Measurements from ENCODE around the gene MAP2K1. TPM values are rescaled to one million over a fixed set of nuclear protein-coding genes. Genes with fewer than 3 reads are reported as not detected.

The MAP2K1 gene
- total RNA-seq, 2 experiments from 2014 or later, result 94.9 to 115 TPM

GRCh38 chr15:66405615-66406014 is 18.9 kb downstream of the MAP2K1 start:
- POLR2A ChIA-PET, result no interaction called here
- no peaks in the 10 kb centered on the region for H3K9me3 Mint-ChIP-seq (ENCODE audit: low read depth)

GRCh38 chr15:66408254-66408653 is 21.5 kb downstream of the MAP2K1 start:
- Mint-ChIP-seq H3K4me3 (no peak overlapping the region), H3K27ac (no peak overlapping the region), H3K4me1 (peaks cover 89% of the 10 kb centered on the region), H3K36me3 (ENCODE audit: low read depth) (peaks cover 7% of the 10 kb centered on the region), H3K9me3 (ENCODE audit: low read depth) (no peaks in the 10 kb centered on the region), H3K27me3 (no peaks in the 10 kb centered on the region)
- intact Hi-C loops (cut with DNase I, micrococcal nuclease), result no loop called here
- ATAC-seq (no peak), DNase-seq (no peak)
- CTCF ChIA-PET, result interaction anchor here (0.6 kb wide), 1 partner anchor 85 kb away, joined by 4 read pairs; no protein-coding TSS in a partner anchor
- POLR2A ChIA-PET, result no interaction called here

More at GRCh38 chr15:66405615-66406014, 18.9 kb downstream of the MAP2K1 start:
- no peak overlapping the region for H3K4me3 Mint-ChIP-seq
- H3K27me3 Mint-ChIP-seq, result no peaks in the 10 kb centered on the region
- CTCF ChIA-PET, result interaction anchor here (0.7 to 3.1 kb wide), 7 partner anchors 9 to 93 kb away, joined by 3 to 7 read pairs (median 4); no protein-coding TSS in a partner anchor
- H3K4me1 Mint-ChIP-seq, result peaks cover 95% of the 10 kb centered on the region
- DNase-seq, result no peak
- intact Hi-C loops (cut with DNase I, micrococcal nuclease), result no loop called here
- peaks cover 4% of the 10 kb centered on the region for H3K36me3 Mint-ChIP-seq (ENCODE audit: low read depth)
- no peak overlapping the region for H3K27ac Mint-ChIP-seq
- no peak for ATAC-seq

- no peak for DNase-seq
- ChIA-PET POLR2A (interaction anchor here (0.6 kb wide), 1 partner anchor 54 kb away, joined by 4 read pairs; no protein-coding TSS in a partner anchor), CTCF (no interaction called here)
- no peak overlapping the region for H3K27ac Mint-ChIP-seq
- peaks cover 11% of the 10 kb centered on the region for H3K36me3 Mint-ChIP-seq (ENCODE audit: low read depth)
- peaks cover 86% of the 10 kb centered on the region for H3K4me1 Mint-ChIP-seq
- intact Hi-C loops (cut with DNase I, micrococcal nuclease), result no loop called here
- H3K4me3 Mint-ChIP-seq, result no peak overlapping the region
- no peaks in the 10 kb centered on the region for H3K27me3 Mint-ChIP-seq
- ATAC-seq, result no peak
- H3K9me3 Mint-ChIP-seq (ENCODE audit: low read depth), result peaks cover under 1% of the 10 kb centered on the region
Observed at GRCh38 chr15:66408675-66409282, 22.1 kb downstream of the MAP2K1 start.

- DNase-seq, result no peak
- H3K36me3 Mint-ChIP-seq (ENCODE audit: low read depth), result peaks cover 20% of the 10 kb centered on the region
- ChIA-PET CTCF (no interaction called here), POLR2A (interaction anchor here (0.6 kb wide), 1 partner anchor 55 kb away, joined by 4 read pairs; no protein-coding TSS in a partner anchor)
- H3K27ac Mint-ChIP-seq, result peak overlapping the region; percentile 22
- peaks cover 81% of the 10 kb centered on the region for H3K4me1 Mint-ChIP-seq
- intact Hi-C loops (cut with DNase I, micrococcal nuclease), result no loop called here
- no peak overlapping the region for H3K4me3 Mint-ChIP-seq
- no peak for ATAC-seq
- no peaks in the 10 kb centered on the region for H3K27me3 Mint-ChIP-seq
- H3K9me3 Mint-ChIP-seq (ENCODE audit: low read depth), result peaks cover 6% of the 10 kb centered on the region
Observed at GRCh38 chr15:66409565-66410108, 22.9 kb downstream of the MAP2K1 start.

- no peak for DNase-seq
- H3K36me3 Mint-ChIP-seq (ENCODE audit: low read depth), result peaks cover 31% of the 10 kb centered on the region
- no peak for ATAC-seq
- peaks cover 6% of the 10 kb centered on the region for H3K9me3 Mint-ChIP-seq (ENCODE audit: low read depth)
- peaks cover 82% of the 10 kb centered on the region for H3K4me1 Mint-ChIP-seq
- intact Hi-C loops (cut with DNase I, micrococcal nuclease), result no loop called here
- ChIA-PET CTCF (interaction anchor here (0.7 to 2.2 kb wide), 7 partner anchors 9 to 824 kb away, joined by 3 to 9 read pairs (median 4); partner anchors contain the start of gene MAP2K1), POLR2A (interaction anchor here (1.6 kb wide), 1 partner anchor 24 kb away, joined by 5 read pairs; the partner anchor contains the start of gene MAP2K1)
- no peaks in the 10 kb centered on the region for H3K27me3 Mint-ChIP-seq
- peak overlapping the region; percentile 68 for H3K27ac Mint-ChIP-seq
- H3K4me3 Mint-ChIP-seq, result peak overlapping the region; percentile 4
Observed at GRCh38 chr15:66411190-66411589, 24.5 kb downstream of the MAP2K1 start.

- H3K36me3 Mint-ChIP-seq (ENCODE audit: low read depth), result peaks cover 35% of the 10 kb centered on the region
Observed at GRCh38 chr15:66412220-66412619, 25.5 kb downstream of the MAP2K1 start.

GRCh38 chr15:66413579-66413978 is 26.9 kb downstream of the MAP2K1 start:
- H3K36me3 Mint-ChIP-seq (ENCODE audit: low read depth), result peaks cover 35% of the 10 kb centered on the region
- no peak overlapping the region for H3K27ac Mint-ChIP-seq
- ChIA-PET CTCF (interaction anchor here (4.0 kb wide), 1 partner anchor 10 kb away, joined by 19 read pairs; no protein-coding TSS in a partner anchor), POLR2A (no interaction called here)
- ATAC-seq (no peak), DNase-seq (no peak)
- H3K4me3 Mint-ChIP-seq, result no peak overlapping the region
- peaks cover 6% of the 10 kb centered on the region for H3K9me3 Mint-ChIP-seq (ENCODE audit: low read depth)
- intact Hi-C loops (cut with DNase I, micrococcal nuclease), result no loop called here
- H3K27me3 Mint-ChIP-seq, result no peaks in the 10 kb centered on the region
- H3K4me1 Mint-ChIP-seq, result peaks cover 79% of the 10 kb centered on the region

More at GRCh38 chr15:66412220-66412619, 25.5 kb downstream of the MAP2K1 start:
- DNase-seq (no peak), ATAC-seq (no peak)
- peaks cover 83% of the 10 kb centered on the region for H3K4me1 Mint-ChIP-seq
- CTCF ChIA-PET, result interaction anchor here (0.6 to 2.2 kb wide), 3 partner anchors 9 to 254 kb away, joined by 3 to 9 read pairs (median 3); no protein-coding TSS in a partner anchor
- H3K4me3 Mint-ChIP-seq, result no peak overlapping the region
- H3K27ac Mint-ChIP-seq, result no peak overlapping the region
- intact Hi-C loops (cut with DNase I, micrococcal nuclease), result no loop called here
- no peaks in the 10 kb centered on the region for H3K27me3 Mint-ChIP-seq
- POLR2A ChIA-PET, result interaction anchor here (0.9 to 1.6 kb wide), 2 partner anchors 25 to 1023 kb away, joined by 3 to 5 read pairs; partner anchors contain the start of gene MAP2K1
- peaks cover 6% of the 10 kb centered on the region for H3K9me3 Mint-ChIP-seq (ENCODE audit: low read depth)

- H3K4me3 Mint-ChIP-seq, result no peak overlapping the region
- POLR2A ChIA-PET, result no interaction called here
Observed at GRCh38 chr15:66415360-66415759, 28.6 kb downstream of the MAP2K1 start.

GRCh38 chr15:66417736-66418135 is 31.0 kb downstream of the MAP2K1 start:
- ATAC-seq (no peak), DNase-seq (no peak)
- ChIA-PET CTCF (interaction anchor here (0.7 to 1.2 kb wide), 2 partner anchors 11 to 15 kb away, joined by 3 read pairs; no protein-coding TSS in a partner anchor), POLR2A (no interaction called here)
- Mint-ChIP-seq H3K4me1 (peaks cover 59% of the 10 kb centered on the region), H3K27ac (no peak overlapping the region), H3K36me3 (ENCODE audit: low read depth) (peaks cover 32% of the 10 kb centered on the region), H3K27me3 (no peaks in the 10 kb centered on the region), H3K9me3 (ENCODE audit: low read depth) (peaks cover 6% of the 10 kb centered on the region), H3K4me3 (no peak overlapping the region)
- intact Hi-C loops (cut with DNase I, micrococcal nuclease), result no loop called here

More at GRCh38 chr15:66415360-66415759, 28.6 kb downstream of the MAP2K1 start:
- no peak overlapping the region for H3K27ac Mint-ChIP-seq
- peaks cover 68% of the 10 kb centered on the region for H3K4me1 Mint-ChIP-seq
- no peak for ATAC-seq
- DNase-seq, result no peak
- CTCF ChIA-PET, result interaction anchor here (0.7 to 4.0 kb wide), 4 partner anchors 11 to 30 kb away, joined by 3 to 19 read pairs (median 4); partner anchors contain the start of gene MAP2K1
- peaks cover 35% of the 10 kb centered on the region for H3K36me3 Mint-ChIP-seq (ENCODE audit: low read depth)
- peaks cover 6% of the 10 kb centered on the region for H3K9me3 Mint-ChIP-seq (ENCODE audit: low read depth)
- intact Hi-C loops (cut with DNase I, micrococcal nuclease), result no loop called here
- H3K27me3 Mint-ChIP-seq, result no peaks in the 10 kb centered on the region

- no peaks in the 10 kb centered on the region for H3K9me3 Mint-ChIP-seq (ENCODE audit: low read depth)
- no peak for ATAC-seq
- no peak for DNase-seq
- no peaks in the 10 kb centered on the region for H3K27me3 Mint-ChIP-seq
- H3K36me3 Mint-ChIP-seq (ENCODE audit: low read depth), result peaks cover 23% of the 10 kb centered on the region
- CTCF ChIA-PET, result no interaction called here
- H3K4me1 Mint-ChIP-seq, result peaks cover 59% of the 10 kb centered on the region
- no peak overlapping the region for H3K27ac Mint-ChIP-seq
- POLR2A ChIA-PET, result no interaction called here
- no peak overlapping the region for H3K4me3 Mint-ChIP-seq
- intact Hi-C loops (cut with DNase I, micrococcal nuclease), result no loop called here
Observed at GRCh38 chr15:66419471-66419870, 32.8 kb downstream of the MAP2K1 start.

GRCh38 chr15:66422347-66422746 is 35.6 kb downstream of the MAP2K1 start:
- Mint-ChIP-seq H3K4me3 (no peak overlapping the region), H3K9me3 (ENCODE audit: low read depth) (no peaks in the 10 kb centered on the region), H3K27me3 (no peaks in the 10 kb centered on the region), H3K27ac (no peak overlapping the region), H3K36me3 (ENCODE audit: low read depth) (peaks cover 20% of the 10 kb centered on the region), H3K4me1 (peaks cover 53% of the 10 kb centered on the region)
- intact Hi-C loops (cut with DNase I, micrococcal nuclease), result no loop called here
- ChIA-PET POLR2A (no interaction called here), CTCF (interaction anchor here (1.2 kb wide), 1 partner anchor 11 kb away, joined by 3 read pairs; no protein-coding TSS in a partner anchor)
- no peak for DNase-seq
- ATAC-seq, result no peak

All from activated CD4-positive, alpha-beta T cell treated with anti-CD3 and anti-CD28 coated beads for 36 hours (primary cell).